ENCODE measurements around the gene MT1E. TPM values are rescaled to one million over a fixed set of nuclear protein-coding genes. Genes with fewer than 3 reads are reported as not detected.

MT1E gene
- total RNA-seq, 1 experiment from 2014 or later = 383 TPM

DNA sequence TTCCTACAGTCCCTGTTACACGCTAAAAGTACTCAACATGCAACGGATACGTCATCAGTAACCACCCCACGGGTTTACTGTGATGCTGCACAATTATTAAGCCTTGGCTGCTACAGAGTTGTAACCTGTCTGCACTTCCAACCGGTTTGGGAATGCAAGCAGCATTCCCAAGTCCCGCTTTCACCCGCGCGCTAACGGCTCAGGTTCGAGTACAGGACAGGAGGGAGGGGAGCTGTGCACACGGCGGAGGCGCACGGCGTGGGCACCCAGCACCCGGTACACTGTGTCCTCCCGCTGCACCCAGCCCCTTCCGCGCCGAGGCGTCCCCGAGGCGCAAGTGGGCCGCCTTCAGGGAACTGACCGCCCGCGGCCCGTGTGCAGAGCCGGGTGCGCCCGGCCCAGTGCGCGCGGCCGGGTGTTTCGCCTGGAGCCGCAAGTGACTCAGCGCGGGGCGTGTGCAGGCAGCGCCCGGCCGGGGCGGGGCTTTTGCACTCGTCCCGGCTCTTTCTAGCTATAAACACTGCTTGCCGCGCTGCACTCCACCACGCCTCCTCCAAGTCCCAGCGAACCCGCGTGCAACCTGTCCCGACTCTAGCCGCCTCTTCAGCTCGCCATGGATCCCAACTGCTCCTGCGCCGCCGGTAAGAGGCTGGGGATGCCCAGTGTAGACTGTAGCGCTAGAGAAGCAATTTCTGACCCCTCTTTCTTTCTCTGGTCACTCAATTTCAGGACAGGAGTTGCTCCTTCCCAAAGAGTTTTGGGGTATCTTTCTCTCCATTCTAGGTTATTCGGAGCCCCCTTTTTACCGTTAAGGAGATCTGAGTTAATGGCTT lies 17.3 kb upstream of the MT1E start, which contains the start of gene MT2A (continued):
- TF ChIP-seq SP1 (IDR thresholded peaks at IDR 0.05; ENCODE audit: low read depth) (no peak), SIN3A (IDR thresholded peaks at IDR 0.05; ENCODE audit: low read depth) (no peak), CEBPB (IDR thresholded peaks at IDR 0.05; ENCODE audit: low read depth) (no peak), YY1 (IDR thresholded peaks at IDR 0.05; ENCODE audit: extremely low read depth, insufficient replicate concordance, low read depth, low read length) (no peak), POLR2A (IDR thresholded peaks at IDR 0.05; ENCODE audit: borderline replicate concordance, extremely low read depth, insufficient read depth, insufficient read length) (peak; percentile 95)

DNA sequence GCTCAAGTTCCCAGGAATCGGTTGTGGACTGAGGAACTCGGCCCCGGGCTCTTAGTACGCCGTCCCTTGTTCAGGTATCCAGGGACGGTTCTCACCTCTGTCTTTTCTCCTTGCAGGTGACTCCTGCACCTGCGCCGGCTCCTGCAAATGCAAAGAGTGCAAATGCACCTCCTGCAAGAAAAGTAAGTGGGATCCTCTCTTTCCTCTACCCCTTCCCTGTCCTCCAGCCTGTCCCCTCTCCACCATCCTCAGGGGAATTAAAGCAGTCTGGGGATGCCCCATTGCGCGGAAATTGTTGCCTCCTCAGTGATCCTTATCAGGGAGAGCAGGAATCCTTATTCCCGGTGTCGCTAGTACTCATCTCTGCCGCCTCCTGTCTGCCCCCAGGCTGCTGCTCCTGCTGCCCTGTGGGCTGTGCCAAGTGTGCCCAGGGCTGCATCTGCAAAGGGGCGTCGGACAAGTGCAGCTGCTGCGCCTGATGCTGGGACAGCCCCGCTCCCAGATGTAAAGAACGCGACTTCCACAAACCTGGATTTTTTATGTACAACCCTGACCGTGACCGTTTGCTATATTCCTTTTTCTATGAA lies 16.6 kb upstream of the MT1E start:
- Histone ChIP-seq H3K36me3 (ENCODE audit: control insufficient read depth in 1 of 2, insufficient read depth in 2 of 2, low read length in 2 of 2) (no peaks in the 10 kb centered on the region), H3K79me2 (ENCODE audit: insufficient read depth, low read length) (peaks cover 14% of the 10 kb centered on the region), H3K4me2 (ENCODE audit: low read length) (peak overlapping the region; percentile 95), H3K27me3 (ENCODE audit: insufficient read depth, low read length) (no peaks in the 10 kb centered on the region), H3K27ac (ENCODE audit: low read depth, low read length) (peak overlapping the region; percentile 96), H3K9me3 (ENCODE audit: control insufficient read depth in 1 of 2, insufficient read depth in 1 of 2, low read depth in 1 of 2, low read length in 2 of 2) (no peaks in the 10 kb centered on the region), H4K20me1 (ENCODE audit: insufficient read depth) (no peaks in the 10 kb centered on the region), H3K9me2 (ENCODE audit: insufficient read depth) (no peaks in the 10 kb centered on the region), H3K4me3 (replicated peaks in 1 of 2; ENCODE audit: low read depth in 1 of 2, low read length in 2 of 2) (peak overlapping the region; percentile 63 to 85), H2AFZ (ENCODE audit: low read depth, low read length, poor library complexity, severe bottlenecking) (no peak overlapping the region), H3K4me1 (ENCODE audit: control insufficient read depth in 1 of 2, insufficient read depth in 2 of 2, low read length in 2 of 2) (peaks cover 68 to 87% of the 10 kb centered on the region in 2 experiments), H3K9ac (ENCODE audit: low read length) (peak overlapping the region; percentile 91)
- ATAC-seq (no peak), DNase-seq (ENCODE audit: low read depth, low spot score) (no peak)
- ChIA-PET POLR2A (interaction anchor here (0.8 to 16.1 kb wide), 10 partner anchors 9 to 133 kb away, joined by 3 to 344 read pairs (median 3); partner anchors contain the start of genes MT1E and MT1F), CTCF (interaction anchor here (0.9 to 1.7 kb wide), 6 partner anchors 8 to 253 kb away, joined by 3 to 8 read pairs (median 4); no protein-coding TSS in a partner anchor), RAD21 (ENCODE audit: low non-redundant PET in 1 of 2, low total read pairs in 2 of 2, uncharacterized antibody in 2 of 2, unreplicated experiment in 2 of 2) (interaction anchor here (0.6 to 1.0 kb wide), 2 partner anchors 8 to 17 kb away, joined by 5 to 7 read pairs; partner anchors contain the start of gene MT1E (in 1 of the 2))
- BruUV-seq (replicated peaks) = TSS peak; percentile 97
- intact Hi-C loops (cut with micrococcal nuclease) = loop anchor here (1.0 to 2.0 kb wide), 2 partner anchors 16 to 74 kb away; partner anchors contain the start of genes MT1E and MT1X
- no peak for TF ChIP-seq JUND (IDR thresholded peaks at IDR 0.05)
- no peak for TF ChIP-seq SIN3A (IDR thresholded peaks at IDR 0.05; ENCODE audit: low read depth)
- TF ChIP-seq RAD21 (IDR thresholded peaks at IDR 0.05; ENCODE audit: low read depth) = no peak
- TF ChIP-seq POLR2AphosphoS5 (IDR thresholded peaks at IDR 0.05; ENCODE audit: low read depth, low read length) = no peak
- TF ChIP-seq FOSL1 (IDR thresholded peaks at IDR 0.05; ENCODE audit: low read depth) = no peak
- TF ChIP-seq CBX3 (IDR thresholded peaks at IDR 0.05; ENCODE audit: low read depth) = no peak
- TF ChIP-seq ZFX (IDR thresholded peaks at IDR 0.05) = no peak
- TF ChIP-seq, protein P1, sequence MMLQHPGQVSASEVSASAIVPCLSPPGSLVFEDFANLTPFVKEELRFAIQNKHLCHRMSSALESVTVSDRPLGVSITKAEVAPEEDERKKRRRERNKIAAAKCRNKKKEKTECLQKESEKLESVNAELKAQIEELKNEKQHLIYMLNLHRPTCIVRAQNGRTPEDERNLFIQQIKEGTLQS (IDR thresholded peaks at IDR 0.05) = no peak
- TF ChIP-seq ZNF274 (IDR thresholded peaks at IDR 0.05; ENCODE audit: low read depth, low read length) = no peak
- no peak for TF ChIP-seq EZH2phosphoT487 (IDR thresholded peaks at IDR 0.05; ENCODE audit: borderline replicate concordance)
- no peak for TF ChIP-seq SRF (IDR thresholded peaks at IDR 0.05; ENCODE audit: low read depth)
- TF ChIP-seq, protein P2, sequence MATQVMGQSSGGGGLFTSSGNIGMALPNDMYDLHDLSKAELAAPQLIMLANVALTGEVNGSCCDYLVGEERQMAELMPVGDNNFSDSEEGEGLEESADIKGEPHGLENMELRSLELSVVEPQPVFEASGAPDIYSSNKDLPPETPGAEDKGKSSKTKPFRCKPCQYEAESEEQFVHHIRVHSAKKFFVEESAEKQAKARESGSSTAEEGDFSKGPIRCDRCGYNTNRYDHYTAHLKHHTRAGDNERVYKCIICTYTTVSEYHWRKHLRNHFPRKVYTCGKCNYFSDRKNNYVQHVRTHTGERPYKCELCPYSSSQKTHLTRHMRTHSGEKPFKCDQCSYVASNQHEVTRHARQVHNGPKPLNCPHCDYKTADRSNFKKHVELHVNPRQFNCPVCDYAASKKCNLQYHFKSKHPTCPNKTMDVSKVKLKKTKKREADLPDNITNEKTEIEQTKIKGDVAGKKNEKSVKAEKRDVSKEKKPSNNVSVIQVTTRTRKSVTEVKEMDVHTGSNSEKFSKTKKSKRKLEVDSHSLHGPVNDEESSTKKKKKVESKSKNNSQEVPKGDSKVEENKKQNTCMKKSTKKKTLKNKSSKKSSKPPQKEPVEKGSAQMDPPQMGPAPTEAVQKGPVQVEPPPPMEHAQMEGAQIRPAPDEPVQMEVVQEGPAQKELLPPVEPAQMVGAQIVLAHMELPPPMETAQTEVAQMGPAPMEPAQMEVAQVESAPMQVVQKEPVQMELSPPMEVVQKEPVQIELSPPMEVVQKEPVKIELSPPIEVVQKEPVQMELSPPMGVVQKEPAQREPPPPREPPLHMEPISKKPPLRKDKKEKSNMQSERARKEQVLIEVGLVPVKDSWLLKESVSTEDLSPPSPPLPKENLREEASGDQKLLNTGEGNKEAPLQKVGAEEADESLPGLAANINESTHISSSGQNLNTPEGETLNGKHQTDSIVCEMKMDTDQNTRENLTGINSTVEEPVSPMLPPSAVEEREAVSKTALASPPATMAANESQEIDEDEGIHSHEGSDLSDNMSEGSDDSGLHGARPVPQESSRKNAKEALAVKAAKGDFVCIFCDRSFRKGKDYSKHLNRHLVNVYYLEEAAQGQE (IDR thresholded peaks at IDR 0.05; ENCODE audit: low read depth) = no peak
- TF ChIP-seq CEBPB (IDR thresholded peaks at IDR 0.05; ENCODE audit: low read depth) = no peak
- no peak for TF ChIP-seq ELF1 (IDR thresholded peaks at IDR 0.05; ENCODE audit: borderline replicate concordance, low read depth)
- TF ChIP-seq SP1 (IDR thresholded peaks at IDR 0.05; ENCODE audit: low read depth) = no peak
- TF ChIP-seq POLR2A (IDR thresholded peaks at IDR 0.05; ENCODE audit: borderline replicate concordance, extremely low read depth, insufficient read depth, insufficient read length) = no peak
